Measurements from ENCODE around the gene PPARG. TPM values are rescaled to one million over a fixed set of nuclear protein-coding genes. Genes with fewer than 3 reads are reported as not detected.
A peak's percentile ranks its signal among the peaks of the same experiment; 100 is the strongest.

PPARG gene
- total and polyA plus RNA-seq, 2 experiments from 2014 or later, result 0.15 to 0.42 TPM

- Histone ChIP-seq H4K20me1 (replicated peaks; ENCODE audit: insufficient read depth) (no peaks in the 10 kb centered on the region), H3K79me2 (replicated peaks; ENCODE audit: insufficient read depth) (no peaks in the 10 kb centered on the region), H2AFZ (0 out of 2 replicates have a peak overlapping the region, but pooled peaks have one; percentile 95), H3K36me3 (ENCODE audit: insufficient read depth) (no peaks in the 10 kb centered on the region), H3K4me2 (no peak overlapping the region), H3K4me1 (ENCODE audit: insufficient read depth) (no peaks in the 10 kb centered on the region), H3K9me2 (ENCODE audit: insufficient read depth) (no peaks in the 10 kb centered on the region), H3K27ac (ENCODE audit: low read depth) (no peak overlapping the region), H3K27me3 (ENCODE audit: insufficient read depth) (no peaks in the 10 kb centered on the region), H3F3A (replicated peaks; ENCODE audit: low read depth) (no peaks in the 10 kb centered on the region), H3K4me3 (no peak overlapping the region)
- Mint-ChIP-seq H3K27ac (no peak overlapping the region), H3K4me1 (peaks cover 3% of the 10 kb centered on the region; the same call in 2 of the 3 replicates), H3K4me3 (no peak overlapping the region), H3K36me3 (ENCODE audit: low read depth) (no peaks in the 10 kb centered on the region), H3K9me3 (no peaks in the 10 kb centered on the region), H3K27me3 (ENCODE audit: insufficient read depth, low read depth, poor library complexity) (peaks cover 2% of the 10 kb centered on the region)
- TF ChIP-seq REST (IDR thresholded peaks at IDR 0.05; ENCODE audit: unreplicated experiment) (no peak), ZNF462 (CRISPR knock-in tag; IDR thresholded peaks at IDR 0.05) (no peak), POLR2AphosphoS5 (IDR thresholded peaks at IDR 0.05; ENCODE audit: low read depth) (no peak), ETS1 (IDR thresholded peaks at IDR 0.05) (no peak), ZNF114 (CRISPR knock-in tag; IDR thresholded peaks at IDR 0.05) (no peak), JUNB (IDR thresholded peaks at IDR 0.05; ENCODE audit: unreplicated experiment) (no peak), STAT1 (IDR thresholded peaks at IDR 0.05; ENCODE audit: unreplicated experiment) (no peak), EZH2 (IDR thresholded peaks at IDR 0.05; ENCODE audit: low read depth, unreplicated experiment) (no peak), ZNF331 (CRISPR knock-in tag; IDR thresholded peaks at IDR 0.05; ENCODE audit: low read depth) (no peak), CTCF (conservative IDR thresholded peaks at IDR 0.05; ENCODE audit: low read depth in 2 of 2) (no peak), EZH2phosphoT487 (IDR thresholded peaks at IDR 0.05; ENCODE audit: unreplicated experiment) (no peak), CREB1 (CRISPR knock-in tag; IDR thresholded peaks at IDR 0.05; ENCODE audit: low read depth) (no peak), NANOG (IDR thresholded peaks at IDR 0.05; ENCODE audit: borderline replicate concordance) (no peak)
- DNase-seq (ENCODE audit: low spot score) (no peak), ATAC-seq (no peak)
Measured at GRCh38 chr3:12460127-12460526, 171.3 kb downstream of the PPARG start.
